ENCODE measurements around the gene AHNAK.
"Not testable (repeated sequence)": the region's sequence is repeated elsewhere in the genome, so short reads cannot be mapped to it uniquely, and the experiment has no call there.

DNA sequence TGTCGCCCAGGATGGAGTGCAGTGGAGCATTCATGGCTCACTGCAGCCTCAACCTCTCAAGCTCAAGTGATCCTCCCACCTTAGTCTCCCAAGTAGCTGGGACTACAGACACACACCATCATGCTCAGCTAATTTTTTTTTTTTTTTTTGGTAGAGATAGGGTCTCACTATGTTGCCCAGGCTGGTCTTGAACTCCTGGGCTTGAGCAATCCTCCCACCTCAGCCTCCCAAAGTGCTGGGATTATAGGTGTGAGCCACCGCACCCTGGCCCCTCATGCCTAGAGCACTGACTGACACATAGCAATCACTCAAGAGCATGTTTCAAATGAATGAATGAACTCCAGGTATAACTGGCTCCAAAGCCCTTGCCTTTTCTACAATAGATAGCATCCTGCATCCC lies 3.9 kb upstream of the AHNAK start:
- TF ChIP-seq, protein P1, sequence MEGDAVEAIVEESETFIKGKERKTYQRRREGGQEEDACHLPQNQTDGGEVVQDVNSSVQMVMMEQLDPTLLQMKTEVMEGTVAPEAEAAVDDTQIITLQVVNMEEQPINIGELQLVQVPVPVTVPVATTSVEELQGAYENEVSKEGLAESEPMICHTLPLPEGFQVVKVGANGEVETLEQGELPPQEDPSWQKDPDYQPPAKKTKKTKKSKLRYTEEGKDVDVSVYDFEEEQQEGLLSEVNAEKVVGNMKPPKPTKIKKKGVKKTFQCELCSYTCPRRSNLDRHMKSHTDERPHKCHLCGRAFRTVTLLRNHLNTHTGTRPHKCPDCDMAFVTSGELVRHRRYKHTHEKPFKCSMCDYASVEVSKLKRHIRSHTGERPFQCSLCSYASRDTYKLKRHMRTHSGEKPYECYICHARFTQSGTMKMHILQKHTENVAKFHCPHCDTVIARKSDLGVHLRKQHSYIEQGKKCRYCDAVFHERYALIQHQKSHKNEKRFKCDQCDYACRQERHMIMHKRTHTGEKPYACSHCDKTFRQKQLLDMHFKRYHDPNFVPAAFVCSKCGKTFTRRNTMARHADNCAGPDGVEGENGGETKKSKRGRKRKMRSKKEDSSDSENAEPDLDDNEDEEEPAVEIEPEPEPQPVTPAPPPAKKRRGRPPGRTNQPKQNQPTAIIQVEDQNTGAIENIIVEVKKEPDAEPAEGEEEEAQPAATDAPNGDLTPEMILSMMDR (IDR thresholded peaks at IDR 0.05) = not testable (repeated sequence)
- not testable (repeated sequence) for TF ChIP-seq POLR2A (IDR thresholded peaks at IDR 0.05)

Measured in Peyer's patch (tissue), 4 donors.